ENCODE data around the gene CUX1. TPM values are rescaled to one million over a fixed set of nuclear protein-coding genes. Genes with fewer than 3 reads are reported as not detected.

CUX1 gene
- total RNA-seq, 2 experiments from 2014 or later, result 30.7 to 31.2 TPM

DNA sequence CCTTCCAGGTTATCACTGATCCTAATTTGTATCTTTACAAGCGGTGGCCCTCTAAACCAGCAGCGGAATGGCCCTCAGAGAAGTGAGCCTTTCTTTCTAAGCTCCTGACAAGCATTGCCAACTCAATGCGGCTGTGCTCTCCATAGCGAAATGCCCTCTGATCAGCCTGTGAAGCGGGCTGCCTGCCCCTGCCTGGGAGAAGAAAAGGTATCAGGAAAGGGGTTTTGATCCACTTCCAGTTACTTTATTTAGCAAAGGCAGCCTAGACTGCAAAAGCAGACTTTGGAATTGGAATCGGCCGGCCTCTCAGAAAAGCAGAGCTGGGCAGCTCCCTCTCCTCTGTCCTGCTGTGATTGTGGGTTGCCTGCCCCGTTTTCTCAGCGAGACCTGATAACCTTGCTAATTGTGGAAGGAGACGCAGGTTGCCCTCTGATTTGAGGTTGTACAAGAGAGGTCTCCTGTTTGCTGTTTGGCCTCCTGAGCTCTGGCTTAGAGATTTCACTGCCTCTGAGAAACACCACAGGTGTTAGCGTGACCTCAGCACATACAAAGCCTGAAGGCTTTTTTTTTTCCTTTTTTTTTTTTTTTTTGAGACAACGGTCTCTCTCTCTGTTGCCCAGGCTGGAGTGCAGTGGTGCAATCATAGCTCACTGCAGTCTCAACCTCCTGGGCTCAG, 415.3 kb downstream of the CUX1 start:
- Mint-ChIP-seq H3K9me3 (ENCODE audit: insufficient read depth) (no peaks in the 10 kb centered on the region), H3K27me3 (ENCODE audit: low read depth) (no peaks in the 10 kb centered on the region), H3K4me1 (ENCODE audit: low read depth) (no peaks in the 10 kb centered on the region), H3K27ac (no peak overlapping the region), H3K36me3 (ENCODE audit: low read depth) (no peaks in the 10 kb centered on the region), H3K4me3 (no peak overlapping the region)
- ChIA-PET CTCF (no interaction called here), POLR2A (no interaction called here)
- no peak for ATAC-seq
- no peak for DNase-seq

DNA sequence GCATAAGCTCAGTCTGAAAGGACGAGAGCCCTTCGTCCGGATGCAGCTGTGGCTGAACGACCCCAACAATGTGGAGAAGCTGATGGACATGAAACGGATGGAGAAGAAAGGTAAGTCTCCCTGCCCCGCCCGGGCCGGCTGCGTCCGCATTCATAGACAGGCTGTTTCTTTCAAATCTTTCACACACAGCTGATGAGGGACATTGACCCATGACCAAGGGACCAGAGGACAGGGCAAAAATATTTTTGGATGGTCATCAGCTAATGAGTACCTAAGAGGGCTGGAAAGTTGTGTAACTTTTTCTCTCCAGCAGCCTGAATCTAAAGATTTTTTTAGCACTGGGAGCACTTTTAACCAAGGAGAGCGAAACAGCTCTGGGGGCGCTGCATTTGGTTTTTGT, 416.7 kb downstream of the CUX1 start:
- no peak for ATAC-seq
- no peak for DNase-seq
- Mint-ChIP-seq H3K4me3 (no peak overlapping the region), H3K36me3 (ENCODE audit: low read depth) (no peaks in the 10 kb centered on the region), H3K27ac (no peak overlapping the region), H3K27me3 (ENCODE audit: low read depth) (no peaks in the 10 kb centered on the region), H3K9me3 (ENCODE audit: insufficient read depth) (no peaks in the 10 kb centered on the region), H3K4me1 (ENCODE audit: low read depth) (no peaks in the 10 kb centered on the region)
- CTCF ChIA-PET, result no interaction called here
- POLR2A ChIA-PET, result no interaction called here

DNA sequence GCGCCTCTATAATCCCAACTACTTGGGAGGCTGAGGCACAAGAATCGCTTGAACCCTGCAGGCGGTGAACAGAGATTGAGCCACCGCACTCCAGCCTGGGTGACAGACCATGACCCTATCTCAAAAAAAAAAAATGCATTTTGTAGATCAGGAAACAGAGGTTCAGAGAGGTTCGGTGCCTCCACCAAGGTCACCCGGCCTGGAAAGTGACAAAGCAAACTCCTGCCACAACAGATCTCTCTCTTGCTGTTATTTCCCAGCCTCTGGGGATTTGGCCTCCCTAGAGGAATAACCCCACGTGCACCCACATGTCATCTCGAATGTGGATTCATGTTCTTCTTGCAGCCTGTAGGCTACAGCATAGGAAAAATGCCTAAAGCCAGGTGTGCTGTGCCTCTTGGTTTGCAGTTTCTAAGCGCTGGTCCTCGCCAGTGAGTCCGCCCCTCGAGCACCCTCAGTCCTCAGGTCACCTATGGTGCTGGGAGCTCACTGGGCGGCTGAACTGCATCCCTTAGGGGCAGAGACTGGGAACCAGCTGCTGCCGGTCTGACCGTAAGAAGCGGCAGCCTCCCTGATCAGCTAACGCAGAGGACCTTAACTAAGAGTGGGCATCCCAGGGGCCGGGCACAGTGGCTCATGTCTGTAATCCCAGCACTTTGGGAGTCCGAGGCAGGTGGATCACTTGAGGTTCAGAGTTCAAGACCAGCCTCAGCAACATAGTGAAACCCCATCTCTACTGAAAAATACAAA, 417.6 kb downstream of the CUX1 start:
- CTCF ChIA-PET, result no interaction called here
- POLR2A ChIA-PET, result no interaction called here
- H3K4me1 Mint-ChIP-seq (ENCODE audit: low read depth), result no peaks in the 10 kb centered on the region

DNA sequence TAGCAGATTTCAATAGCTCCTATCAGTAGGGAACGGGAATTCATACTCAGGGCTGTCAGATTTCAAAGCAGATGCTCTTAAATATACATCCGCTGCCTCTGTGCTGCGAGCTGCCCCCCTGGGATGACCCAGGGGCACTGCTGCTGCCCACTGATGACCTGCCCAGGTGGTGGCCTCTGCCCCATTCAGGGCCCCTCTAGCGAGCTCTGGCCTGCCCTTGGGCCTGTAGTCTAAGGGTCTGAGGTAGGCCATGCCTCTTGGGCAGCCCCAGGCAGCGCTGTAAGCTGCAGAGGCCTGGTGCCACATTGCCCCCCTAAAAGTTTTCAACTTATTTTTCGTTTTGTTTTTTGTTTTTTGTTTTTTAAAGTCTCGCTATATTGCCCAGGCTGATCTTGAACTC, 418.7 kb downstream of the CUX1 start:
- POLR2A ChIA-PET, result interaction anchor here (0.6 kb wide), 2 partner anchors 37 to 431 kb away, joined by 3 read pairs; no protein-coding TSS in a partner anchor
- Mint-ChIP-seq H3K36me3 (ENCODE audit: low read depth) (no peaks in the 10 kb centered on the region), H3K4me3 (no peak overlapping the region), H3K9me3 (ENCODE audit: insufficient read depth) (no peaks in the 10 kb centered on the region), H3K27me3 (ENCODE audit: low read depth) (no peaks in the 10 kb centered on the region), H3K27ac (no peak overlapping the region), H3K4me1 (ENCODE audit: low read depth) (no peaks in the 10 kb centered on the region)
- CTCF ChIA-PET, result interaction anchor here (1.0 to 3.1 kb wide), 3 partner anchors 9 to 633 kb away, joined by 3 to 15 read pairs (median 6); no protein-coding TSS in a partner anchor
- DNase-seq (no peak), ATAC-seq (no peak)

More for the DNA sequence above, 417.6 kb downstream of the CUX1 start:
- ATAC-seq (no peak), DNase-seq (no peak)
- Mint-ChIP-seq H3K27ac (no peak overlapping the region), H3K36me3 (ENCODE audit: low read depth) (no peaks in the 10 kb centered on the region), H3K27me3 (ENCODE audit: low read depth) (no peaks in the 10 kb centered on the region), H3K9me3 (ENCODE audit: insufficient read depth) (no peaks in the 10 kb centered on the region), H3K4me3 (no peak overlapping the region)

DNA sequence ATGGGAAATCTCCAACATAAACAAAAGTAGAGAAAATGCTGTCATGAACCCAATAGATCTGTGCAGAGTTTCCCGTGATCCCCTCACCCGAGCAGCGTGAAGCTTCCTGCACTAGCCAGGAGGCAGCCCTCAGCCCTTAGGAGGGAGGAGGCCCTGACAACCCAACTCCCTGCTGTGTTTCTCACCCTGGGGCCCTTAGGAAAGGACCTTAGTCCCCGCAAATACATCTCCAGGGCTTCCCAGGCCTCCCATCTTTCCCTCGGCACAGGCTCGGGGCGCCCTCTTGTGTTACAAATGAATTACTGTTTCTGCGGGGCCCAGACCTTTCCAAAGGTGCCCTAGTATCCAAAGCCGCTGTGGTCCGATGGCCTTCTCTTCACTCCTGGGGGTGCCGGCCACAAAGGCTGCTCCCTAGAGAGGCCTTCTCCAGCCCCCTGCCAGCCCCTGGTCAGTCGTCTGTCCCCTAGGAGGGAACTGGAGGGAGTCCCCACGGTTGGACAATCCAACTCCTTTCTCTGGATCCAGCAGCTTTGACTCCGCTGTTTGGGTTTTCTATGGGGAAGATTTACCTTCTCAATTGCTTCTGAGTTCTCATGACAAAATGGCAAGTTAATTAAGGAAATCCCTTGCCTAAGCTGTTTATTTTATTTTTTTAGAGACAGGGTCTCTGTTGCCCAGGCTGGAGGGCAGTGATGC, 419.3 kb downstream of the CUX1 start:
- Mint-ChIP-seq H3K4me1 (ENCODE audit: low read depth) (no peaks in the 10 kb centered on the region), H3K27me3 (ENCODE audit: low read depth) (no peaks in the 10 kb centered on the region), H3K4me3 (no peak overlapping the region), H3K9me3 (ENCODE audit: insufficient read depth) (no peaks in the 10 kb centered on the region), H3K36me3 (ENCODE audit: low read depth) (no peaks in the 10 kb centered on the region), H3K27ac (no peak overlapping the region)
- ATAC-seq, result peak; percentile 75
- ChIA-PET POLR2A (interaction anchor here (0.6 kb wide), 2 partner anchors 36 to 432 kb away, joined by 3 read pairs; no protein-coding TSS in a partner anchor), CTCF (interaction anchor here (0.6 to 3.1 kb wide), 9 partner anchors 10 to 694 kb away, joined by 3 to 15 read pairs (median 4); no protein-coding TSS in a partner anchor)
- peak; percentile 63 for DNase-seq

DNA sequence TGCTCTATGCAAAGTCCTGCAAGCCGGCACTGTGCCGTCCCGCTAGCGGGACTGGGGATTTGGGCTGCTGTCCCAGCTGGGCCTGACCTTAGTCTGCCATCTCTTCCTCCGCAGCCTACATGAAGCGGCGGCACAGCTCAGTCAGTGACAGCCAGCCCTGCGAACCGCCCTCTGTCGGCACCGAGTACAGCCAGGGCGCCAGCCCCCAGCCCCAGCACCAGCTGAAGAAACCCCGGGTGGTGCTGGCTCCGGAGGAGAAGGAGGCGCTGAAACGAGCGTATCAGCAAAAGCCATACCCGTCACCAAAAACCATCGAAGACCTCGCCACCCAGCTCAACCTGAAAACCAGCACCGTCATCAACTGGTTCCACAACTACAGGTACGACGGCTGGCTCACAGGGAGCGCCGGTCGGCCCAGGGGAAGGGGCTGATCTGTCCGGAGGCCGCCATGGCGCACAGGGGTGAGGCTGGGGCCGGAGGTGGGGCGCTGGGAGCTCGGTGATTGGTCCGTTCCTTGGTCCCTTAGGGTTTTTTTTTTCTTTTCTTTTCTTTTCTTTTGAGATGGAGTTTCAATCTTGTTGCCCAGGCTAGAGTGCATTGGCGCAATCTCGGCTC, 421.9 kb downstream of the CUX1 start:
- Mint-ChIP-seq H3K9me3 (ENCODE audit: insufficient read depth) (no peaks in the 10 kb centered on the region), H3K27me3 (ENCODE audit: low read depth) (no peaks in the 10 kb centered on the region), H3K4me3 (no peak overlapping the region), H3K27ac (no peak overlapping the region), H3K36me3 (ENCODE audit: low read depth) (no peaks in the 10 kb centered on the region), H3K4me1 (ENCODE audit: low read depth) (no peaks in the 10 kb centered on the region)
- DNase-seq (no peak), ATAC-seq (no peak)
- ChIA-PET CTCF (no interaction called here), POLR2A (no interaction called here)

DNA sequence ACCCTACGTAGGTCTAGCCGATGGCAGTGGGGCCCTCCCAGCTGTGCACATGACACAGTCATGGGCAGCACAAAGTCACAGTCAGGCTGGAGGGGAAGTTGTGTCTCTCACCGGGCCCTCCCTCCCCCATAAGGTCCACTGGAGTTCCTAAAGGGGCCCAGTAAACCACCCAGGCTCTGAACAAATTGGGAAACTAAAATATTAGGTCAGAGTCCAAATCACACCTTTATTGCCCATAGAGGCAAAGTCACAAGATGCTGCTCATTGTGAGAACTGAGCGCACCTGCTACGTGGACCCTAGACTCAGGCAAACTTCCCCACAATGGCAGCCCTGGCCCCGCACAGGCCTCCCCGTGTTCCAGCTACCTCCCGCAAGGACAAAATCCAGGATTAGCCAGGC, 424.0 kb downstream of the CUX1 start:
- ChIA-PET CTCF (no interaction called here), POLR2A (no interaction called here)
- DNase-seq, result no peak
- H3K27ac Mint-ChIP-seq, result no peak overlapping the region
- H3K9me3 Mint-ChIP-seq (ENCODE audit: insufficient read depth), result no peaks in the 10 kb centered on the region
- H3K36me3 Mint-ChIP-seq (ENCODE audit: low read depth), result no peaks in the 10 kb centered on the region
- H3K27me3 Mint-ChIP-seq (ENCODE audit: low read depth), result no peaks in the 10 kb centered on the region
- H3K4me3 Mint-ChIP-seq, result no peak overlapping the region
- H3K4me1 Mint-ChIP-seq (ENCODE audit: low read depth), result no peaks in the 10 kb centered on the region
- no peak for ATAC-seq

DNA sequence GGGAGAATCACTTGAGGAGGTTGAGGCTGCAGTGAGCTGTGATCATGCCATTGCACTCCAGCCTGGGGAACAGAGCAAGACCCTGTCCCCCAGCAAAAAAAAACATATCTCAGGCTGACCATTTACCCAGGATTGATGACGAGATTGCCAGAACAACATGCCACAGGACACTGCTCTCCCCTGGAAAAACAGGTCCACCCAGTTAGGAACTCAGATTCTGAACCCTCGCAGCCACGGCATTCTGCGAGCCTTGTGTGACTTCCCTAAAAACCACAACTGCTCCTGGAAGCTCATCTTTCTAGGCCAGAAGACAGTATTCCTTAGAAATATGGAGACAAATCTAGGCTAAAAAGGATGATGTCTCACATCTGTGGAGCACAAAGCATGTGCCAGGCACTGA, 427.2 kb downstream of the CUX1 start:
- H3K27me3 Mint-ChIP-seq (ENCODE audit: low read depth), result no peaks in the 10 kb centered on the region
- H3K27ac Mint-ChIP-seq, result no peak overlapping the region
- no peak overlapping the region for H3K4me3 Mint-ChIP-seq
- CTCF ChIA-PET, result no interaction called here
- H3K9me3 Mint-ChIP-seq (ENCODE audit: insufficient read depth), result no peaks in the 10 kb centered on the region
- no peaks in the 10 kb centered on the region for H3K36me3 Mint-ChIP-seq (ENCODE audit: low read depth)
- no peak for ATAC-seq
- POLR2A ChIA-PET, result interaction anchor here (0.6 kb wide), 1 partner anchor 206 kb away, joined by 3 read pairs; no protein-coding TSS in a partner anchor
- DNase-seq, result no peak
- no peaks in the 10 kb centered on the region for H3K4me1 Mint-ChIP-seq (ENCODE audit: low read depth)

DNA sequence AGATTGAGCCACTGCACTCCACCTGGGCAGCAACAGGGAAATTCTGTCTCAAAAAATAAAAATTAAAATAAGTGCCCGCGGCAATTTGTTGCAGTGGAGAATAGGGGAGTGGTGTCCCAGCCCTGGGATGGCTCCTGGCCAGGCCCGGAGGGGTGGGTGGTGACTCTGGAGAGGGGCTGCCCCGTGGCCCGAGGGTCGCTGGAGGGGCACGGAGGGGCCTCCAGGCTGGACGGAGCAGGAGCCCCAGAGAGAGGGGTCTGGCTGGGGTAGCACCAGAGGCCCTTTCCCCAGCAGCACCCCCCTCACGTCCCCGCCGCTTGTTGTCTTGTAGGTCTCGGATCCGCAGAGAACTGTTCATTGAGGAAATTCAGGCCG, 430.6 kb downstream of the CUX1 start:
- no peak for ATAC-seq

DNA sequence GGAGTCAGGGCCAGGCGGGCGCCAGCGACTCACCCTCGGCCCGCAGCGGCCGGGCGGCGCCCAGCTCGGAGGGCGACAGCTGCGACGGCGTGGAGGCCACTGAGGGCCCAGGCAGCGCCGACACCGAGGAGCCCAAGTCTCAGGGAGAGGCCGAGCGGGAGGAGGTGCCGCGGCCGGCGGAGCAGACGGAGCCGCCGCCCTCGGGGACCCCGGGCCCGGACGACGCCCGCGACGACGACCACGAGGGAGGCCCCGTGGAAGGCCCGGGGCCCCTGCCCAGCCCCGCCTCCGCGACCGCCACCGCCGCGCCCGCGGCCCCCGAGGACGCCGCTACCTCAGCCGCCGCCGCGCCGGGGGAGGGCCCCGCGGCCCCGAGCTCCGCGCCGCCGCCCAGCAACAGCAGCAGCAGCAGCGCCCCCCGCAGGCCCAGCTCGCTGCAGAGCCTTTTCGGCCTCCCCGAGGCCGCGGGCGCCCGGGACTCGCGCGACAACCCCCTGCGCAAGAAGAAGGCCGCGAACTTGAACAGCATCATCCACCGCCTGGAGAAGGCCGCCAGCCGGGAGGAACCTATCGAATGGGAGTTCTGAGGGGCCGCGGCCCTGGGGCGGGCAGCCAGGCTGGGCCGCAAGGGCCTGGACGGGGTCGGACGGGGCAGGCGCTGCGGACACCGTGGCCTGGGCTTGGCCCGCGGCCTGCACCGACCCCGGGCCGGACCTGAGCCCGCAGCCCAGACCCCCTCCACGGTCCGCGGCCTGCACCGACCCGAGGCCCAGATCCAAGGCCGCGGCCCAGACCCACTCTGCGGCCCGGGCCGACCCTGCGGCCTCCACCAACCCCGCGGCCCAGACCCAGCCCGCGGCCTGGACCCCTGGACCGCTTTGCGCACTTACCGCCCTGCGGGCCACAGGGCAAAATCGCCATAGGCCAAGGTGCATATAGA, 431.3 kb downstream of the CUX1 start:
- no peak overlapping the region for H3K27ac Mint-ChIP-seq
- H3K4me3 Mint-ChIP-seq, result no peak overlapping the region
- H3K36me3 Mint-ChIP-seq (ENCODE audit: low read depth), result no peaks in the 10 kb centered on the region
- DNase-seq, result no peak
- no peaks in the 10 kb centered on the region for H3K27me3 Mint-ChIP-seq (ENCODE audit: low read depth)
- POLR2A ChIA-PET, result no interaction called here
- no peak for ATAC-seq
- no peaks in the 10 kb centered on the region for H3K4me1 Mint-ChIP-seq (ENCODE audit: low read depth)
- H3K9me3 Mint-ChIP-seq (ENCODE audit: insufficient read depth), result no peaks in the 10 kb centered on the region
- CTCF ChIA-PET, result no interaction called here

More for the DNA sequence above, 430.6 kb downstream of the CUX1 start:
- no peaks in the 10 kb centered on the region for H3K9me3 Mint-ChIP-seq (ENCODE audit: insufficient read depth)
- H3K36me3 Mint-ChIP-seq (ENCODE audit: low read depth), result no peaks in the 10 kb centered on the region
- H3K27ac Mint-ChIP-seq, result no peak overlapping the region
- no peaks in the 10 kb centered on the region for H3K4me1 Mint-ChIP-seq (ENCODE audit: low read depth)
- ChIA-PET POLR2A (no interaction called here), CTCF (no interaction called here)
- no peaks in the 10 kb centered on the region for H3K27me3 Mint-ChIP-seq (ENCODE audit: low read depth)
- H3K4me3 Mint-ChIP-seq, result no peak overlapping the region
- no peak for DNase-seq

Measured in activated CD8-positive, alpha-beta T cell treated with anti-CD3 and anti-CD28 coated beads, Interleukin-2, amount 10 ng/mL, durations not matched to agents 7 days and 5 days (primary cell).